H1 (cell line): Measurements from ENCODE around the gene ARAP2. TPM values are rescaled to one million over a fixed set of nuclear protein-coding genes. Genes with fewer than 3 reads are reported as not detected.

Source experiments
- JUND ChIP-seq: IDR thresholded peaks from 2 replicates; pipeline ENCODE4 v1.6.1; 2011; ENCODE audit warnings: mild to moderate bottlenecking, improper control_type of control experiment, low read length
- polyA plus RNA-seq, 7 experiments: library from polyadenylated mRNA; depleted of rRNA in 3 of 7; stranded (reverse) in 5 of 7; unstranded in 2 of 7; fragments of >200 nt in 5 of 7; fragments of 200-250 nt in 2 of 7; gene quantifications; 1 replicate in 5 of 7; 2 replicates in 1 of 7; 4 replicates in 1 of 7; pipeline versions ENCODE4 v1.2.1 to v1.2.3, GENCODE V29; 2011 to 2013; ENCODE audit warnings: missing spikeins in 2 of 7, mixed read lengths in 2 of 7
- total RNA-seq: library from RNA; stranded (reverse); fragmentation: NEBNext Ultra II Directional; extraction: Animal tissue kit (Norgen Biotek cat#: 25700); gene quantifications from 2 replicates; pipeline ENCODE4 v1.2.1, GENCODE V29; 2021

ARAP2 gene
- total and polyA plus RNA-seq, 2 of the 8 experiments (the other 6 are each of a cell fraction or from before 2014, with no cell fraction given): 0.15 to 2.3 TPM

- TF ChIP-seq JUND: no peak
Measured at GRCh38 chr4:36208893-36209473, 35.3 kb downstream of the ARAP2 start (continued).
